Upper lobe of right lung (tissue), 1 donor: ENCODE results near the gene ATP11B. TPM values are rescaled to one million over a fixed set of nuclear protein-coding genes. Genes with fewer than 3 reads are reported as not detected.
A peak's percentile ranks its signal among the peaks of the same experiment; 100 is the strongest.

ENCODE experiments used
- ATAC-seq: fragments of 200-7000 bp; cut with Tn5 transposase; one replicate; pipeline ENCODE4 v1.9.1; 2020; ENCODE audit warnings: mild to moderate bottlenecking, moderate library complexity
- DNase-seq: peaks from one replicate; pipeline ENCODE4 v3.0.0-alpha.2; 2020
- H3K27ac ChIP-seq: fragments of 200-600 bp; one replicate; pipeline ENCODE4 v1.8.0; 2022
- H3K27me3 ChIP-seq: fragments of 200-600 bp; one replicate; pipeline ENCODE4 v1.8.0; 2022; ENCODE audit warnings: mild to moderate bottlenecking
- H3K36me3 ChIP-seq: fragments of 200-600 bp; one replicate; pipeline ENCODE4 v1.8.0; 2022
- H3K4me1 ChIP-seq: fragments of 200-600 bp; one replicate; pipeline ENCODE4 v1.8.0; 2022
- H3K4me3 ChIP-seq: fragments of 200-600 bp; one replicate; pipeline ENCODE4 v1.8.0; 2022; ENCODE audit warnings: mild to moderate bottlenecking
- H3K9me3 ChIP-seq: fragments of 200-600 bp; one replicate; pipeline ENCODE4 v1.8.0; 2022
- CTCF ChIP-seq: fragments of 200-600 bp; IDR thresholded peaks from one replicate; pipeline ENCODE4 v1.8.0; 2022; ENCODE audit warnings: antibody characterized with exemption
- intact Hi-C: fragments of 100-400 bp; cut with DNase I; formaldehyde crosslinking; loops from one replicate; pipeline ENCODE4 v1.11.0; 2022
- total RNA-seq: library from RNA; stranded (reverse); fragmentation: NEBNext Ultra II Directional; extraction: Animal tissue kit (Norgen Biotek cat#: 25700); gene quantifications from one replicate; pipeline ENCODE4 v1.2.1, GENCODE V29; 2021
- donor health status: DM: no; HTN: yes; CAD: no; lungs with severe emphysema.

The ATP11B gene
- total RNA-seq, 1 donor from 2014 or later: 70.7 TPM

GRCh38 chr3:182936918-182937285, 143.6 kb downstream of the ATP11B start:
- Histone ChIP-seq H3K4me3 (no peak overlapping the region), H3K27me3 (no peaks in the 10 kb centered on the region), H3K27ac (no peak overlapping the region), H3K36me3 (peaks cover 7% of the 10 kb centered on the region), H3K9me3 (no peaks in the 10 kb centered on the region), H3K4me1 (no peaks in the 10 kb centered on the region)
- DNase-seq: no peak
- intact Hi-C loops: no loop called here
- no peak for TF ChIP-seq CTCF
- ATAC-seq: no peak

GRCh38 chr3:182937293-182938051, 144.2 kb downstream of the ATP11B start:
- no peak for TF ChIP-seq CTCF
- no peaks in the 10 kb centered on the region for H3K27me3 ChIP-seq
- no peaks in the 10 kb centered on the region for H3K4me1 ChIP-seq
- H3K27ac ChIP-seq: no peak overlapping the region
- no peak for ATAC-seq
- no peaks in the 10 kb centered on the region for H3K9me3 ChIP-seq
- H3K36me3 ChIP-seq: peaks cover 9% of the 10 kb centered on the region
- intact Hi-C loops: no loop called here
- no peak overlapping the region for H3K4me3 ChIP-seq
- DNase-seq: no peak

GRCh38 chr3:182940266-182940808, 147.0 kb downstream of the ATP11B start:
- peaks cover 26% of the 10 kb centered on the region for H3K36me3 ChIP-seq
- TF ChIP-seq CTCF: no peak
- no peak for DNase-seq
- no peak for ATAC-seq
- intact Hi-C loops: no loop called here
- no peak overlapping the region for H3K4me3 ChIP-seq
- no peaks in the 10 kb centered on the region for H3K4me1 ChIP-seq
- H3K27ac ChIP-seq: no peak overlapping the region
- H3K9me3 ChIP-seq: no peaks in the 10 kb centered on the region
- no peaks in the 10 kb centered on the region for H3K27me3 ChIP-seq

GRCh38 chr3:182941719-182942118, 148.4 kb downstream of the ATP11B start:
- Histone ChIP-seq H3K27me3 (no peaks in the 10 kb centered on the region), H3K36me3 (peaks cover 40% of the 10 kb centered on the region), H3K4me3 (no peak overlapping the region), H3K4me1 (no peaks in the 10 kb centered on the region), H3K27ac (no peak overlapping the region), H3K9me3 (no peaks in the 10 kb centered on the region)
- ATAC-seq (no peak), DNase-seq (no peak)
- intact Hi-C loops: no loop called here
- no peak for TF ChIP-seq CTCF

GRCh38 chr3:182947888-182948287, 154.6 kb downstream of the ATP11B start:
- no peak overlapping the region for H3K4me3 ChIP-seq
- intact Hi-C loops: no loop called here
- H3K4me1 ChIP-seq: no peaks in the 10 kb centered on the region
- peaks cover 36% of the 10 kb centered on the region for H3K36me3 ChIP-seq
- no peak overlapping the region for H3K27ac ChIP-seq
- DNase-seq: no peak
- H3K27me3 ChIP-seq: no peaks in the 10 kb centered on the region
- peak; percentile 59 for ATAC-seq
- TF ChIP-seq CTCF: no peak
- no peaks in the 10 kb centered on the region for H3K9me3 ChIP-seq
